GM13977 (cell line): ENCODE measurements around the gene PLOD3.

Experiments used
- DNase-seq: peaks from one replicate; pipeline ENCODE4 v3.0.0; 2012; ENCODE audit warnings: low spot score
- CTCF ChIP-seq: IDR thresholded peaks from 2 replicates; pipeline ENCODE4 v1.5.1; 2012; ENCODE audit warnings: mild to moderate bottlenecking, control low read depth; ENCODE audit not compliant: insufficient read depth; ENCODE audit errors: extremely low read depth, missing control alignments
- in situ Hi-C: fragments of 300-500 bp; cut with MboI; formaldehyde crosslinking; loops from one replicate; pipeline ENCODE4 v1.12.0; 2022; ENCODE audit warnings: low sequenced_read_pairs, low pct_unique_long_range_greater_than_20kb, mixed read lengths, inconsistent platforms; ENCODE audit not compliant: unreplicated experiment

Gene PLOD3

GRCh38 chr7:101238226-101239182 is 21.1 kb upstream of the PLOD3 start:
- no peak for TF ChIP-seq CTCF
- no peak for DNase-seq
- in situ Hi-C loops, result no loop called here

- TF ChIP-seq CTCF, result no peak
- no peak for DNase-seq
Observed at GRCh38 chr7:101237206-101238067, 20.1 kb upstream of the PLOD3 start, which contains the start of gene CLDN15. Gene CLDN15 (minus strand): TSS chr7:101237802. CDS start chr7:101237581, 221 bp downstream.

GRCh38 chr7:101236292-101236835 is 19.0 kb upstream of the PLOD3 start:
- in situ Hi-C loops, result no loop called here

More at GRCh38 chr7:101237206-101238067, 20.1 kb upstream of the PLOD3 start, which contains the start of gene CLDN15:
- in situ Hi-C loops, result no loop called here

GRCh38 chr7:101235522-101235921 is 18.1 kb upstream of the PLOD3 start:
- in situ Hi-C loops, result no loop called here
- no peak for DNase-seq
- no peak for TF ChIP-seq CTCF

More at GRCh38 chr7:101236292-101236835, 19.0 kb upstream of the PLOD3 start:
- DNase-seq, result no peak
- no peak for TF ChIP-seq CTCF

GRCh38 chr7:101235050-101235449 is 17.7 kb upstream of the PLOD3 start:
- TF ChIP-seq CTCF, result no peak
- in situ Hi-C loops, result no loop called here
- DNase-seq, result no peak

- in situ Hi-C loops, result no loop called here
- no peak for DNase-seq
- no peak for TF ChIP-seq CTCF
Observed at GRCh38 chr7:101234636-101235035, 17.3 kb upstream of the PLOD3 start.
